ES-I3 (cell line): Measurements from ENCODE around the gene CLSTN3.
"Not testable (repeated sequence)": the region's sequence is repeated elsewhere in the genome, so short reads cannot be mapped to it uniquely, and the experiment has no call there.

Source experiments
- H3K36me3 ChIP-seq: 2 replicates; pipeline ENCODE4 v1.6.1; 2013; ENCODE audit warnings: mild to moderate bottlenecking, low read length, control low read depth, moderate library complexity; ENCODE audit not compliant: insufficient read depth
- H3K4me1 ChIP-seq: 2 replicates; pipeline ENCODE4 v1.6.1; 2013; ENCODE audit warnings: mild to moderate bottlenecking, control low read depth, low read length; ENCODE audit not compliant: insufficient read depth
- H3K9ac ChIP-seq: 2 replicates; pipeline ENCODE4 v1.6.1; 2013; ENCODE audit warnings: low read depth, mild to moderate bottlenecking, low read length, moderate library complexity
- H3K9me3 ChIP-seq: 2 replicates; pipeline ENCODE4 v1.6.1; 2013; ENCODE audit warnings: mild to moderate bottlenecking, low read length, moderate library complexity; ENCODE audit not compliant: control insufficient read depth, insufficient read depth

Gene CLSTN3

DNA sequence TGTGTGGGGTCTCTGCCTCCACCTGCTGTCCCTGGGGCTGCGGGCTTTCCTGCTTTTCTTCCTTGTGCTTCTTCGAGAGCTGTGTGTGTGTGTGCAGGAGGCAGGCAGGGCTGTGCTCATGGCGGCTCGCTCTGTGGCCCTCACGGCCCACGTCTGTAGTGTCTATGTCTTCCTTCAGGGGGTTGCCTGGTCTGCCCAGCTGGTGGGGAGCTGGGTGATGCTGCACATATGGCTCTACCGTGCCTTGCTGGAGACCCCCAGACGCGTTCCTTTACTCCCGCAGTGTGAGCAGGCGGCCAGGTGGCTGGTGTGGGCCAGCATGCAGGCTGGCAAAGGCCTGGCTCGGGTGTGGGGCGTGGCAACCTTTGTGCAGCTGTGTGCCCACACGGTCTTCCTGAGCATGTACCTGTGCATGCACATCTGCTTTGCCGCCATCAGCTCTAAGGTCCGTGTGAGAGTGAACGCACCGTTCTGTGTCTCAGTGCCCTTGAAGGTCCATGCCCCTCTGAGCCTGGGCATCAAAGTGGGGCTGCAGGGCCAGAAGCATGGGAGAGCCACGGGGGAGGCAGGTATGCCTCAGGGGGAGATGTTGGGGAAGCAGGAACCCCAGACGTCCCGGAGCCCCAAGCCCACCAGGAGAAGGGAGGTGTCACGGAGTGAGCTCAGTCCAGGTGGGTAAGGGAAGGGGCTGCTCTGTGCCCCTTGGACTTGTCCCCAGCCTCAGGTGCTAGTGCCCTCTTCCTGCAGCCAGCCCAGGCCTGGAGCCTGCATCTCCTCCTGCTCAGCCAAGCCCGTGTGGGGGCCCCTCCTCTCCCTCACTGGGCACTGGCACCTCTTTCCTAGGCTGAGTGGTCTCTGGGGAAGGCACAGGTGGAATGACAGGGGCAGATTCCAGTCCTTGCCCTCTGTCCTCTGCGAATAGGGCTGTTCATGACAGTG lies 26.4 kb downstream of the CLSTN3 start:
- Histone ChIP-seq H3K9me3 (no peaks in the 10 kb centered on the region), H3K36me3 (no peaks in the 10 kb centered on the region), H3K4me1 (no peaks in the 10 kb centered on the region), H3K9ac (no peak overlapping the region)

DNA sequence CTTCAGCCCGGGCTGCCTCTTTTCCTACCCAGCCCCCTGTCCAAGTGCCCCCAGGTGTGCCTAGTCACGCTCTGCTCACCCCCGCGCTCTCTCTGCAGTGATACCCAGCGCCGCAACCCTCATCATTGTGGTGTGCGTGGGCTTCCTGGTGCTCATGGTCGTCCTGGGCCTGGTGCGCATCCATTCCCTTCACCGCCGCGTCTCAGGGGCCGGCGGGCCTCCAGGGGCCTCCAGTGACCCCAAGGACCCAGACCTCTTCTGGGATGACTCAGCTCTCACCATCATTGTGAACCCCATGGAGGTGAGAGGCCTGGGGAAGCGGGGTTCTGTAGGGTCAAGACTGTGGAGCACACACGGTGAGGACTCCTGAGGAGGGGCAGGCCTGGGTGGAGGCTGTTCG lies 27.2 kb downstream of the CLSTN3 start:
- Histone ChIP-seq H3K4me1 (no peaks in the 10 kb centered on the region), H3K9ac (no peak overlapping the region), H3K36me3 (no peaks in the 10 kb centered on the region), H3K9me3 (no peaks in the 10 kb centered on the region)

GRCh38 chr12:7158781-7159609 lies 28.8 kb downstream of the CLSTN3 start:
- Histone ChIP-seq H3K36me3 (no peaks in the 10 kb centered on the region), H3K4me1 (no peaks in the 10 kb centered on the region), H3K9me3 (no peaks in the 10 kb centered on the region), H3K9ac (no peak overlapping the region)

- Histone ChIP-seq H3K9me3 (peaks cover 5% of the 10 kb centered on the region), H3K9ac (no peak overlapping the region), H3K36me3 (no peaks in the 10 kb centered on the region), H3K4me1 (no peaks in the 10 kb centered on the region)
Measured at GRCh38 chr12:7160183-7160582, 30.0 kb downstream of the CLSTN3 start.

GRCh38 chr12:7161327-7161726 lies 31.2 kb downstream of the CLSTN3 start:
- Histone ChIP-seq H3K4me1 (no peaks in the 10 kb centered on the region), H3K9ac (no peak overlapping the region), H3K36me3 (no peaks in the 10 kb centered on the region), H3K9me3 (peaks cover 5% of the 10 kb centered on the region)

- Histone ChIP-seq H3K4me1 (no peaks in the 10 kb centered on the region), H3K9ac (no peak overlapping the region), H3K36me3 (no peaks in the 10 kb centered on the region), H3K9me3 (peaks cover 8% of the 10 kb centered on the region)
Measured at GRCh38 chr12:7161811-7162210, 31.6 kb downstream of the CLSTN3 start.

DNA sequence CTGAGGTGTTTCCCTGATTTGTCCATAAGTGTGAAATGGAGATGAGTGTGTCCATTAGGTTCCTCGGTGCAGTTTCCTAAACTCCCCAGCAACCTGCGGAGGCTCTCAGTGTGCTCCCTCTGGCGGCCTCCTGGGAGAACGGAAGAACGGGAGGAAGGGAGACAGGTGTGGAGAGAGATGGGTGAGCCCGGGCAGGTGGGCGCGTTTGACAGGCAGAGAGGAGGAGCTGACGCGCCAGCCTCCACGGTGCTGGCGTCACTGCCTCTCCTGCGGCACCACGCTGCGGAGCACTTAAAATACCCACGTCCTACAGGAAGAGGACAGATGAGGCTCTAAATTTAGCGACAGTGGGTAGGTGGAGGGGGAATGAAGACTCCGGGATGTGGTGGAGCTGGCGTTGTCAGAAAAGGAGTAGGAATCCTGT lies 32.5 kb downstream of the CLSTN3 start:
- peaks cover 15% of the 10 kb centered on the region for H3K9me3 ChIP-seq
- H3K4me1 ChIP-seq, result no peaks in the 10 kb centered on the region
- no peaks in the 10 kb centered on the region for H3K36me3 ChIP-seq
- no peak overlapping the region; the same call in 1 of the 2 replicates for H3K9ac ChIP-seq

- Histone ChIP-seq H3K9ac (no peak overlapping the region), H3K4me1 (no peaks in the 10 kb centered on the region), H3K9me3 (peaks cover 36% of the 10 kb centered on the region), H3K36me3 (no peaks in the 10 kb centered on the region)
Measured at GRCh38 chr12:7169951-7170350, 39.8 kb downstream of the CLSTN3 start.

DNA sequence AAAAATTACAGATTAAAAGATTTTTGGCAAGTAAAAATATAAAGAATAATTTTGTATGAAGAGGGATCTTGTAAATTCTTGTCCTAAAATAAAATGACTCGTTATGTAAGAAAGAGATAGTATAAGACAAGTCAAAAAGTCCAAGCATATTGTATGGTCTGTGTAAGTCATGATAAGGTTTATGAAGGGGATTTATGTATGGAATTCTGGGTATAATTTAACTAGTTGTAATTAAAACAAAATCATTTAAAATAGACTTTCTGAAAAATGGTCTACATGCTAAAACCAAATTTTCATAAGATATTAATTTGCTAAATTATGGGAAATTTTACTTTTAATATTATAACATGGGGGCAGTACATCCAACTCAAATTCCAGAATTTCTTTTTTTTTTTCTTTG lies 41.7 kb downstream of the CLSTN3 start:
- Histone ChIP-seq H3K4me1 (no peaks in the 10 kb centered on the region), H3K9ac (no peak overlapping the region), H3K9me3 (peaks cover 31% of the 10 kb centered on the region), H3K36me3 (no peaks in the 10 kb centered on the region)

- no peaks in the 10 kb centered on the region for H3K4me1 ChIP-seq
- peaks cover 7% of the 10 kb centered on the region for H3K9me3 ChIP-seq
- H3K9ac ChIP-seq, result no peak overlapping the region
- H3K36me3 ChIP-seq, result no peaks in the 10 kb centered on the region
Measured at GRCh38 chr12:7175493-7175892, 45.3 kb downstream of the CLSTN3 start.

- Histone ChIP-seq H3K9ac (no peak overlapping the region), H3K36me3 (no peaks in the 10 kb centered on the region), H3K9me3 (peaks cover 5% of the 10 kb centered on the region), H3K4me1 (no peaks in the 10 kb centered on the region)
Measured at GRCh38 chr12:7176595-7176994, 46.4 kb downstream of the CLSTN3 start.

GRCh38 chr12:7178481-7178880 lies 48.3 kb downstream of the CLSTN3 start:
- Histone ChIP-seq H3K36me3 (no peaks in the 10 kb centered on the region), H3K9ac (no peak overlapping the region), H3K4me1 (no peaks in the 10 kb centered on the region), H3K9me3 (peaks cover 5% of the 10 kb centered on the region)

GRCh38 chr12:7180685-7181084 lies 50.5 kb downstream of the CLSTN3 start:
- H3K9me3 ChIP-seq, result peaks cover 2% of the 10 kb centered on the region
- H3K36me3 ChIP-seq, result no peaks in the 10 kb centered on the region
- no peak overlapping the region for H3K9ac ChIP-seq
- no peaks in the 10 kb centered on the region for H3K4me1 ChIP-seq

- H3K36me3 ChIP-seq, H3K9me3 ChIP-seq, H3K9ac ChIP-seq, H3K4me1 ChIP-seq: not testable (repeated sequence)
Measured at GRCh38 chr12:7186058-7186457, 55.9 kb downstream of the CLSTN3 start.
